Thyroid gland (tissue), 4 donors: Measurements from ENCODE around the gene NEMP1. TPM values are rescaled to one million over a fixed set of nuclear protein-coding genes. Genes with fewer than 3 reads are reported as not detected.
"Not testable (repeated sequence)": the region's sequence is repeated elsewhere in the genome, so short reads cannot be mapped to it uniquely, and the experiment has no call there.

Experiments
- DNase-seq, 2 donors: peaks; one replicate each; pipeline ENCODE4 v3.0.0-alpha.2; 2019
- H3K27ac ChIP-seq, 3 donors: fragments of 200-600 bp; sonication (generic); 1 replicate in 2 of 3; 2 replicates in 1 of 3; pipeline ENCODE4 v1.5.1; 2016 to 2019; ENCODE audit warnings: mild to moderate bottlenecking in 1 of 3, moderate library complexity in 1 of 3
- H3K27me3 ChIP-seq: fragments of 200-600 bp; sonication (generic); one replicate; pipeline ENCODE4 v1.5.1; 2019
- H3K36me3 ChIP-seq, 2 donors: fragments of 200-600 bp; sonication (generic); one replicate each; pipeline ENCODE4 v1.5.1; 2016 to 2019
- H3K4me1 ChIP-seq, 2 donors: fragments of 200-600 bp; sonication (generic); one replicate each; pipeline ENCODE4 v1.5.1; 2017 to 2019
- H3K4me3 ChIP-seq, 3 donors: fragments of 200-600 bp; sonication (generic); replicated peaks in 1 of 3; 1 replicate in 2 of 3; 2 replicates in 1 of 3; pipeline ENCODE4 v1.5.1; 2016; ENCODE audit warnings: mild to moderate bottlenecking in 1 of 3
- H3K9me3 ChIP-seq: fragments of 200-600 bp; sonication (generic); one replicate; pipeline ENCODE4 v1.5.1; 2017
- POLR2A ChIP-seq, 2 donors: fragments of 450-650 bp; IDR thresholded peaks; one replicate each; pipeline ENCODE4 v1.6.1; 2017; ENCODE audit warnings: antibody characterized with exemption in 2 of 2, mild to moderate bottlenecking in 2 of 2, moderate library complexity in 1 of 2
- WGBS, 2 donors: methylation state at CpG; one replicate each; pipeline ENCODE4 v1.1.5; 2017; 5-methylcytosine and 5-hydroxymethylcytosine counted together
- intact Hi-C: fragments of 100-400 bp; cut with DNase I; formaldehyde crosslinking; loops from one replicate; pipeline ENCODE4 v1.15.1; 2023
- total RNA-seq, 4 donors: library from RNA; depleted of rRNA; stranded (reverse); fragments of >200 nt; gene quantifications; one replicate each; pipeline ENCODE4 v1.2.3, GENCODE V29; 2016
- TF ChIP-seq, protein P1 (sequence below), 6 experiments: fragments of 200-600 bp in 3 of 6; fragments of 450-650 bp in 3 of 6; sonication (generic) in 3 of 6; IDR thresholded peaks; one replicate each; pipeline ENCODE4 v1.5.1; 2016 to 2019; ENCODE audit warnings: antibody characterized with exemption in 6 of 6, mild to moderate bottlenecking in 2 of 6, inconsistent platforms in 1 of 6, moderate library complexity in 1 of 6

Gene NEMP1
- total RNA-seq, 4 donors from 2014 or later, result 5.6 to 10.9 (median 9.2) TPM

DNA sequence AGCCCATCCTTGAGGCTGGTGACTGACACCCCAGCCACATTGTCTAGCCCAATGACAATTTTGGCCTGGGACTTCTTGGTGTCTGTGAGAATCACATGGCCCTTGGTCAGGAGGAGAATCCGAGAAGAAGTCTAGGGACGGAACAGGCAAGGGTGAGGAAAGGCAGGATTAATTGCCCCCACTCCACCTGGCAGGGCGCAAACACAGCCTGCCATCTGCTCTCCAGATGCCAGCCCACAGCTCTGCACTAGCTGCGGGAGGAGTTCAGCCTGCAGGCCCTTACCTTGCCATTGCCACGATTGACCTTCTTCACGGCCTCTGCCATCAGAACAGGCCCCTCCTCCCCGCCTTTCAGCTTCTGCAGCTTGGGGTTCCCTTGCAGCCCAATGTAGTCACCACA is 49.1 kb downstream of the NEMP1 start:
- Histone ChIP-seq H3K27me3 (no peaks in the 10 kb centered on the region), H3K4me1 (no peaks in the 10 kb centered on the region), H3K27ac (no peak overlapping the region), H3K9me3 (no peaks in the 10 kb centered on the region), H3K36me3 (no peaks in the 10 kb centered on the region), H3K4me3 (no peak overlapping the region)
- intact Hi-C loops, result no loop called here
- 91 to 95% methylated on average over 7 of the region's 7 CpGs for WGBS, 2 donors
- TF ChIP-seq, protein P1, sequence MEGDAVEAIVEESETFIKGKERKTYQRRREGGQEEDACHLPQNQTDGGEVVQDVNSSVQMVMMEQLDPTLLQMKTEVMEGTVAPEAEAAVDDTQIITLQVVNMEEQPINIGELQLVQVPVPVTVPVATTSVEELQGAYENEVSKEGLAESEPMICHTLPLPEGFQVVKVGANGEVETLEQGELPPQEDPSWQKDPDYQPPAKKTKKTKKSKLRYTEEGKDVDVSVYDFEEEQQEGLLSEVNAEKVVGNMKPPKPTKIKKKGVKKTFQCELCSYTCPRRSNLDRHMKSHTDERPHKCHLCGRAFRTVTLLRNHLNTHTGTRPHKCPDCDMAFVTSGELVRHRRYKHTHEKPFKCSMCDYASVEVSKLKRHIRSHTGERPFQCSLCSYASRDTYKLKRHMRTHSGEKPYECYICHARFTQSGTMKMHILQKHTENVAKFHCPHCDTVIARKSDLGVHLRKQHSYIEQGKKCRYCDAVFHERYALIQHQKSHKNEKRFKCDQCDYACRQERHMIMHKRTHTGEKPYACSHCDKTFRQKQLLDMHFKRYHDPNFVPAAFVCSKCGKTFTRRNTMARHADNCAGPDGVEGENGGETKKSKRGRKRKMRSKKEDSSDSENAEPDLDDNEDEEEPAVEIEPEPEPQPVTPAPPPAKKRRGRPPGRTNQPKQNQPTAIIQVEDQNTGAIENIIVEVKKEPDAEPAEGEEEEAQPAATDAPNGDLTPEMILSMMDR (IDR thresholded peaks at IDR 0.05), result no peak
- TF ChIP-seq POLR2A (IDR thresholded peaks at IDR 0.05), result no peak
- DNase-seq, result no peak

- H3K27ac ChIP-seq, result no peak overlapping the region
- H3K4me1 ChIP-seq, result no peaks in the 10 kb centered on the region
- H3K9me3 ChIP-seq, result no peaks in the 10 kb centered on the region
- 71 to 79% methylated on average over 5 of the region's 5 CpGs for WGBS, 2 donors
- DNase-seq, result no peak
- H3K4me3 ChIP-seq, result no peak overlapping the region
- no peaks in the 10 kb centered on the region for H3K36me3 ChIP-seq
- TF ChIP-seq, protein P1 (IDR thresholded peaks at IDR 0.05), result no peak
- TF ChIP-seq POLR2A (IDR thresholded peaks at IDR 0.05), result no peak
- intact Hi-C loops, result no loop called here
- H3K27me3 ChIP-seq, result no peaks in the 10 kb centered on the region
Observed at GRCh38 chr12:57027805-57028153, 50.8 kb downstream of the NEMP1 start.

GRCh38 chr12:57027011-57027804 is 51.4 kb downstream of the NEMP1 start:
- Histone ChIP-seq H3K36me3 (no peaks in the 10 kb centered on the region), H3K4me1 (no peaks in the 10 kb centered on the region), H3K4me3 (no peak overlapping the region), H3K9me3 (no peaks in the 10 kb centered on the region), H3K27me3 (no peaks in the 10 kb centered on the region), H3K27ac (no peak overlapping the region)
- intact Hi-C loops, result no loop called here
- WGBS, 2 donors, result 60 to 68% methylated on average over 13 of the region's 13 CpGs
- no peak for TF ChIP-seq POLR2A (IDR thresholded peaks at IDR 0.05)
- TF ChIP-seq, protein P1 (IDR thresholded peaks at IDR 0.05), result no peak
- no peak for DNase-seq

GRCh38 chr12:57025196-57025595 is 53.4 kb downstream of the NEMP1 start:
- Histone ChIP-seq H3K27me3 (no peaks in the 10 kb centered on the region), H3K4me1 (no peaks in the 10 kb centered on the region), H3K9me3 (no peaks in the 10 kb centered on the region), H3K4me3 (no peak overlapping the region), H3K36me3 (no peaks in the 10 kb centered on the region), H3K27ac (no peak overlapping the region)
- WGBS, 2 donors, result 79 to 96% methylated on average over 2 of the region's 2 CpGs
- no peak for DNase-seq
- TF ChIP-seq POLR2A (IDR thresholded peaks at IDR 0.05), result no peak
- TF ChIP-seq, protein P1 (IDR thresholded peaks at IDR 0.05), result no peak
- intact Hi-C loops, result no loop called here

- H3K36me3 ChIP-seq, intact Hi-C loops, H3K4me1 ChIP-seq, H3K27me3 ChIP-seq, DNase-seq, H3K4me3 ChIP-seq, H3K27ac ChIP-seq, H3K9me3 ChIP-seq: not testable (repeated sequence)
- WGBS, 2 donors, result 96% methylated on average over 5 of the region's 5 CpGs
Observed at GRCh38 chr12:57022324-57022723, 56.3 kb downstream of the NEMP1 start.
